ENCODE measurements around the gene KCNJ9.

GRCh38 chr1:160123726-160124125, 42.4 kb downstream of the KCNJ9 start:
- TF ChIP-seq EZH2phosphoT487 (IDR thresholded peaks at IDR 0.05; ENCODE audit: low read length): no peak
- TF ChIP-seq, protein P1, sequence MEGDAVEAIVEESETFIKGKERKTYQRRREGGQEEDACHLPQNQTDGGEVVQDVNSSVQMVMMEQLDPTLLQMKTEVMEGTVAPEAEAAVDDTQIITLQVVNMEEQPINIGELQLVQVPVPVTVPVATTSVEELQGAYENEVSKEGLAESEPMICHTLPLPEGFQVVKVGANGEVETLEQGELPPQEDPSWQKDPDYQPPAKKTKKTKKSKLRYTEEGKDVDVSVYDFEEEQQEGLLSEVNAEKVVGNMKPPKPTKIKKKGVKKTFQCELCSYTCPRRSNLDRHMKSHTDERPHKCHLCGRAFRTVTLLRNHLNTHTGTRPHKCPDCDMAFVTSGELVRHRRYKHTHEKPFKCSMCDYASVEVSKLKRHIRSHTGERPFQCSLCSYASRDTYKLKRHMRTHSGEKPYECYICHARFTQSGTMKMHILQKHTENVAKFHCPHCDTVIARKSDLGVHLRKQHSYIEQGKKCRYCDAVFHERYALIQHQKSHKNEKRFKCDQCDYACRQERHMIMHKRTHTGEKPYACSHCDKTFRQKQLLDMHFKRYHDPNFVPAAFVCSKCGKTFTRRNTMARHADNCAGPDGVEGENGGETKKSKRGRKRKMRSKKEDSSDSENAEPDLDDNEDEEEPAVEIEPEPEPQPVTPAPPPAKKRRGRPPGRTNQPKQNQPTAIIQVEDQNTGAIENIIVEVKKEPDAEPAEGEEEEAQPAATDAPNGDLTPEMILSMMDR (IDR thresholded peaks at IDR 0.05; ENCODE audit: low read length): no peak
